NCI-H2107 treated with DMSO at 0.1 percent for 48 hours (cell line): Measurements from ENCODE around the gene STK39.
"Not testable (repeated sequence)": the region's sequence is repeated elsewhere in the genome, so short reads cannot be mapped to it uniquely, and the experiment has no call there.

Source experiments
- DNase-seq: peaks from one replicate; lab custom pipeline; 2025; ENCODE audit not compliant: unreplicated experiment; lab: John Stamatoyannopoulos, UW

STK39 gene

DNA sequence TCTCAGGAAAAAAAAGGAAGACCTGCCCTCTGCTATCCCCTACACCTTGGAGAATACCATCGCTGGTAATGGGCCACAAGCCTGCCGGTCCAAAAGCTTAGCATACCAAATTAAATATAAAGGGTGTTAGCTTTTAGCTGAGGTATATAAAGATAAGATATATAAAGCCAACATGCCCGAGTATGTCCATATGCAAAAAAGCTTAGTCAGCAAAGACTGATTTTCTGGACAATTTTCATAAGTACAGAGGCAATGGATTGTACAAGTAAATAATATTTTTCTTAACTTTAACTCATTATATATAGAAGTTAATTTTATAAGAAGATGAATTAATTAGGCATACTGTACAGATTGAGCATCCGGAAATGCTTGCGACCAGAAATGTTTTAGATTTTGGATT lies 106.5 kb downstream of the STK39 start:
- DNase-seq = no peak

GRCh38 chr2:168139852-168140251 lies 107.5 kb downstream of the STK39 start:
- DNase-seq = no peak

DNA sequence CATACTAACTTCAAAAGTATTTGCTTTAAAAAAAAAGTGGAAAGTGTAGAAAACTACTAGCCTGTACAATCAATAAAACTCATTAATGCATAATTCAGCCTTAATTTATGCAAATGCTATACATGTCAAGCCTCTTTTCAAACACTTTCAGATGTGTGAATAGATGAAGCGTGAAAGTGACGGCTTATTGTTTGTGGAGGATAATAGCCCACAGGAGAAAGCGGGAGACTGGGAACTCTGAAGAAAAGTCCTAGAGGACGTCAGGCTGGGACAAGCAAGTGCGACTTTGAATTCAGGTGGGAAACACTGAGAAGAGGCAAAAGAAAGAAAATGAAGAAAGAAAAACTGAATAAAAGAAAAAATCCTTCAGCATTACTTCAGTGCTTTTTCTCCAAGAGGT lies 108.5 kb downstream of the STK39 start:
- DNase-seq = no peak

DNA sequence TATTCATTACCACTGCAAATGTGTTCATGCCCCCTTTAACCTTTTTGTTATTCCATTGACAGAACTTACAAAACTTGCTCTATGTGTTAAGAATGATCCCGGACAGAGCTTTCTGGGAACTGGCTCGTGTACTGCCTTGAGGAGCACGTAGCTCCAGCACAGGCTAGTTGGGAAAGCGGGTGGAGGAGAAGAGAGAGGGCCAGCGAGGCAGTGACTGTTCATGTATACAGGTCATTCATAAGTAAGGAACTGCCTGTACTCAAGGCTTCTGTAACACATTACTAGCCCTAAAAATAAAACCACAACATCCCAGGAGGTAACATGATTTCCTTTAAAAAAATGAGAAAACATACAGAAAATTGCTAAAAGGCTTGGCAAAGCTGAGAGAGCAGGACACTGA lies 109.0 kb downstream of the STK39 start:
- DNase-seq = no peak

GRCh38 chr2:168137510-168138180 lies 109.8 kb downstream of the STK39 start:
- peak; percentile 71 for DNase-seq

GRCh38 chr2:168136392-168136977 lies 110.9 kb downstream of the STK39 start:
- peak; percentile 15 for DNase-seq

DNA sequence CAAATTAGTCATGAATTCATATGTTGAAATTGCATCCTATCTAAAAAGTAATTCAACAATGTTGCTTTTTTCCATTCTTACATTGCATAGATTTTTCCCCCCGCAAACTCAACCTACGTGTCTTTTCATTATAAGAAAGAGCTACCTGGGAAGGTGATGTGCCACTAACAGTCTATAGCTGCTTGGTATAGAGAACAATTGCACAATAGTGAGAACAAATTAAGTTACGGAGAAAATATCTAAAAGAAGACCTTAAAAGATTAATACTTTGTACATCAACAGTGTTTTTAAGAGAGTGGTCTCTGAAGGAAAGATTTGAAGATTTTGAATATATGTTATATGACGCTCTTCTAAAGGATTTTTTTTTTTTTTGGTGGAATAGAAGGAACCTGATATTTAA lies 111.8 kb downstream of the STK39 start:
- DNase-seq = no peak

GRCh38 chr2:168135121-168135520 lies 112.3 kb downstream of the STK39 start:
- no peak for DNase-seq

GRCh38 chr2:168134485-168134884 lies 112.9 kb downstream of the STK39 start:
- no peak for DNase-seq

GRCh38 chr2:168132389-168132788 lies 115.0 kb downstream of the STK39 start:
- no peak for DNase-seq

DNA sequence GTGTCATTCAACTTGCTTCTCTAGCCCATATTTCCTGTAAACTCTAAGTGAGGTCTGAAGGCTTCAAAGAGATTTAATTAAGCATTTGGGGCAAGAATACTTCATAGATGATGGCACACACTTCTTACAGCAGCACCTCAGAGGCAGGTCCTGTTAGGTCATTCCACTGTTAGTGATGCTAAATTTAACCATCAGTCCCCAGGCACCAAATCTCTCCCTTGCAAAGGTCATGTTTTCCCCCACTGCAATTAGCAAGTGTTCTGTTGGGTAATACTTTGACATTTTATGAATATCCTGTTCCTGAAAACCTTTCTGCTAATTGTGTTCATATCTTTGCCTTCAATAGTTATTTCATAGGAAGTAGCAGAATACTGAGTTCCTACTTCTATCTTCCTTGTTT lies 117.0 kb downstream of the STK39 start:
- DNase-seq = no peak

GRCh38 chr2:168127371-168127770 lies 120.0 kb downstream of the STK39 start:
- no peak for DNase-seq

- not testable (repeated sequence) for DNase-seq
Observed at GRCh38 chr2:168122210-168122609, 125.2 kb downstream of the STK39 start.

DNA sequence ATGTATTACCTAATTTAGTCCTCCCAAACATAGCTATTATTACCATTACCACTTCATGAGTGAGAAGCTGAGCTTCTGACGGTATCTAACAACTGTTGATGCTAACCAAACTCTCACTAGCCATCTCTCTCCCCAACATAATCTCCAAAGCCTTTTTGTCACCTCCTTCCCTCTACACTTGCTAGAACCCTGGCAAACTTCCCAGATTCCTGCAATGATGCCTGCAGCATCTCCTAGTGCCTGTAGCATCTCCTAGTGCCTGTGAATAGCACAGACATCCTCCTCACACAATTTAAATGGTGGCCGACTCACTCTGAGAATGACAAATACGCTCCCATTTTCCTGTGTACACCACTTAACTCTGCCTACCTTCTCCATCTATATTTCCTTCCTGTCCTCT lies 126.7 kb downstream of the STK39 start:
- DNase-seq = no peak

- no peak for DNase-seq
Observed at GRCh38 chr2:168120310-168120709, 127.1 kb downstream of the STK39 start.

GRCh38 chr2:168119515-168120141 lies 127.8 kb downstream of the STK39 start:
- DNase-seq = peak; percentile 46

DNA sequence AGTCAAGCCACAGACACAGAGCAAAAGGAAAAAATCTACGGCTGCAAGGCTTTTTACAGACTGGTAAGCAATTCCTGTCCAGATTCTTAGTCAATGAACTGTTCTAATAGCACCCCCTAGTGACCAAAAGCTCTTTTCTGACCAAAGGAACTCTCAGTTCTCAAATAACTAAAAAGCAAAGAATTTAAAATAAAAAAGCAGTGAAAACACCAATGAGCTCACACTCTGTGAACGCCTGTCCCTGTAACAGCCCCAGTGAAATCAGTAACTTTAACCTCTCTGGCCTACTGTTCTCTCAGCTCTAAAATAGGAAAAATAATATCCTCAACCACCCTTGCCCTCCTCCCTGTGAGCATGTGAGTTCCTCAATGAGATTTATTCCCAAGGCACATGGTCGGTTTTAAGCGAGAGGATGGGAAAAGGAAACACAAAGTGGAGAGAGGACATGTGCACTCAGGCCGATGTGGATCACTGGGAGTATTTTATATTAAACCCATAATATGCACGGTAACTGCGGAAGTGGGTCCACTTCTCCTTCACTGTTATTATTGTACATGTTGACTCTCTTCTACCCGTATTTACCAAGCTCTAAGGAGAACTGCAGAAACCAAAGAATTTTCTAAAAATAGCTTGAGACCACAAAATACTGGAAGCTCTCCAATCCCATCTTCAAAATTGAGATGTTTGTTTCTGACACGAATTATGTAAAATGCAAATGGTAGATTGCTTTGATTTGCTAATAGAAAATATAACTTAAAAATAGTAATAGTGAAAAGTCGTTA lies 128.5 kb downstream of the STK39 start:
- DNase-seq = peak; percentile 63

DNA sequence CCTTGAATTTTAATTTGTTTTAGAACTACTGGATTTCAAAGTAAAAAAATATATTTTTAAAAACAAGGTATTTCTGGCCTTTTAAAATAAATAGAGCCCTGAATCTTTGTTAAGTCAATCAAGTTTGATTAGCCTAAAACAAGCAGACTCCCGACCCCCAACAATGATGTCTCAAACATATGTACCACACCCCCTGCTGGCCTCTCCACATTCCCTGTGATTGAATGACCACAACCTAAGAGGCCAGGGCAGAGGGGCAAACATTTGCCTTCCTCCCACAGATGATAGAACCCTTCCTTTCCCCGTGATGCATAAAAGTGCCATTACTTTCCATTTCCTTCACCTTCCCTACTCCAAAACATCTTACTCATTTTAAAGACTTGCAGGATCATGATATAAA lies 130.9 kb downstream of the STK39 start:
- no peak for DNase-seq

GRCh38 chr2:168114619-168115018 lies 132.8 kb downstream of the STK39 start:
- DNase-seq = no peak

DNA sequence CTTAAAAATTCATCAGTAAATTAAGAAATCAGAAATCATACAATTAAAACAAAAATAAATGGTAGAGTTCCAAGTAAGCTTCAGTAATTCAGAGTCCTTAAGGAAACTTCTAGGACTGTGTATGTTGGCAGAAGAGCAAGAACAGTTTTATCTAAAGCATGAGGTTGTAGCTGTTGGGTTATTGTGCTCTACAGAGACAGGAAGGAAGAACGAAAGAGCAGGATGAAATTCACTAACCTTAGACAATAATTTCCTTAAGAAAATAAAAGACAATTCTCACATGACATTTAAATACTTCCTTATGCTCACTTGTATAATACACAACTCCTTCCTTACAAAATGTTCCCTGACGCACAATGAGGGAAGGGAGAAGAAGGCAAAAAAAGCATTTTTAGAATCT lies 133.4 kb downstream of the STK39 start:
- DNase-seq = no peak

DNA sequence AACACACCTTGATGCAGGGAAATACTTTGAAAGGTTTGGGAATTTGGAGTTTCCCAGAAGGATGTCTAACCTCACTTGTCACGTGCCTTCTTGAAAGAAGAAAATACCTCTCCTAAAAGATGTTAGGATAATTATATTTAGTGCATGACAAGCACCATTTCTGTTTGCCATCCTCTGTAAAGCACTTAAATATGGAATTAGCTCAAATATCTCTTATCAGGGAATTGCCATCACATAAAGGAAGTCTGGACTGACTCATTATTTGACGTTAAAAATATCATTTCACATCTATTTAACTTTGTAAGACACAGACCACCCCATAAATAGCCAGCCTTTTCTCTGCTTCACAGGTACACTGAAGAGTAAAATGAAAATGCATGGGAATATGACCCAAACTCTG lies 140.1 kb downstream of the STK39 start:
- no peak for DNase-seq
